ENCODE measurements around the gene ZPR1. TPM values are rescaled to one million over a fixed set of nuclear protein-coding genes. Genes with fewer than 3 reads are reported as not detected.

ZPR1 gene
- total RNA-seq, 2 donors from 2014 or later = 31.1 to 40.7 TPM

DNA sequence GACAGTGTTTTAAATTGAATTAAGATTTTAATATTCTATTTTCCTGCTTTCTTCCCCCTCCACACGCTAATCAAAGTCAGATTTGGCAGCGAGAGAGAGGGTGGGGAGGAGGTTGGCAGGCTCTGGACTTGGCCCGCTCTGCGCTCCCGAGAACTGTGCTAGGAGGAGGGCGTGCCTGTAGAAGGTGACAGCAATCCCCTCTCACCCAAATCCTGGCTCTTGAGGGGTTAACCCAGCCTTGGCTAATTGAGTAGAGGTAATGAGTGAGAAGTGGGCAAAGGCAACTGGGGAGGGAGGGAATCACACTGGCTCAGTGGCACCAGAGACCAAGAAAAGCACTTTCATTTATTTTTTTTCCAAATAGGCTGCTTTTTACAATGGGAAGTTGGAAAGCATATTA is 57.2 kb downstream of the ZPR1 start:
- intact Hi-C loops (cut with DNase I) = no loop called here
- TF ChIP-seq, protein P1, sequence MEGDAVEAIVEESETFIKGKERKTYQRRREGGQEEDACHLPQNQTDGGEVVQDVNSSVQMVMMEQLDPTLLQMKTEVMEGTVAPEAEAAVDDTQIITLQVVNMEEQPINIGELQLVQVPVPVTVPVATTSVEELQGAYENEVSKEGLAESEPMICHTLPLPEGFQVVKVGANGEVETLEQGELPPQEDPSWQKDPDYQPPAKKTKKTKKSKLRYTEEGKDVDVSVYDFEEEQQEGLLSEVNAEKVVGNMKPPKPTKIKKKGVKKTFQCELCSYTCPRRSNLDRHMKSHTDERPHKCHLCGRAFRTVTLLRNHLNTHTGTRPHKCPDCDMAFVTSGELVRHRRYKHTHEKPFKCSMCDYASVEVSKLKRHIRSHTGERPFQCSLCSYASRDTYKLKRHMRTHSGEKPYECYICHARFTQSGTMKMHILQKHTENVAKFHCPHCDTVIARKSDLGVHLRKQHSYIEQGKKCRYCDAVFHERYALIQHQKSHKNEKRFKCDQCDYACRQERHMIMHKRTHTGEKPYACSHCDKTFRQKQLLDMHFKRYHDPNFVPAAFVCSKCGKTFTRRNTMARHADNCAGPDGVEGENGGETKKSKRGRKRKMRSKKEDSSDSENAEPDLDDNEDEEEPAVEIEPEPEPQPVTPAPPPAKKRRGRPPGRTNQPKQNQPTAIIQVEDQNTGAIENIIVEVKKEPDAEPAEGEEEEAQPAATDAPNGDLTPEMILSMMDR (IDR thresholded peaks at IDR 0.05) = no peak
- Histone ChIP-seq H3K36me3 (no peaks in the 10 kb centered on the region), H3K9ac (ENCODE audit: low read depth in 2 of 2, low read length in 2 of 2) (no peak overlapping the region), H3K4me3 (no peak overlapping the region), H3K4me1 (no peaks in the 10 kb centered on the region), H3K27me3 (no peaks in the 10 kb centered on the region), H3K9me3 (no peaks in the 10 kb centered on the region), H3K27ac (no peak overlapping the region)
- no peak for DNase-seq

DNA sequence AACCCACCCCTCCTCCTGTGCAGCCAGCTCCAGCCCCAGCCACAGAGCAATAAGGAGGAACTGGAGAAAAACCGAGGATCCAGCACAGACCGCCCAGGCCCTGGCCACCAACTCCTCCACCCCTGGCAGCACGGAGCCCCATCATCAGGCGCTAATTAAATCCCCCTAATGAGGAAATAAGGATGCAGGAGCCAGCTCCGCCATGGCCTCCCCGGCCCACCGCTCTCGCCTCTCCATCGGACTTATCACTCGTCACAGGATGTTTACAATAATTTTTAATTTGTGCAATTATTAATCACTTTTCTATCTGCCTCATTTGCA is 57.6 kb downstream of the ZPR1 start:
- Histone ChIP-seq H3K27ac (no peak overlapping the region), H3K9me3 (no peaks in the 10 kb centered on the region), H3K36me3 (no peaks in the 10 kb centered on the region), H3K4me1 (no peaks in the 10 kb centered on the region), H3K9ac (ENCODE audit: low read depth in 2 of 2, low read length in 2 of 2) (no peak overlapping the region), H3K4me3 (no peak overlapping the region), H3K27me3 (no peaks in the 10 kb centered on the region)
- intact Hi-C loops (cut with DNase I) = no loop called here
- TF ChIP-seq, protein P1 (IDR thresholded peaks at IDR 0.05) = no peak
- DNase-seq = no peak

DNA sequence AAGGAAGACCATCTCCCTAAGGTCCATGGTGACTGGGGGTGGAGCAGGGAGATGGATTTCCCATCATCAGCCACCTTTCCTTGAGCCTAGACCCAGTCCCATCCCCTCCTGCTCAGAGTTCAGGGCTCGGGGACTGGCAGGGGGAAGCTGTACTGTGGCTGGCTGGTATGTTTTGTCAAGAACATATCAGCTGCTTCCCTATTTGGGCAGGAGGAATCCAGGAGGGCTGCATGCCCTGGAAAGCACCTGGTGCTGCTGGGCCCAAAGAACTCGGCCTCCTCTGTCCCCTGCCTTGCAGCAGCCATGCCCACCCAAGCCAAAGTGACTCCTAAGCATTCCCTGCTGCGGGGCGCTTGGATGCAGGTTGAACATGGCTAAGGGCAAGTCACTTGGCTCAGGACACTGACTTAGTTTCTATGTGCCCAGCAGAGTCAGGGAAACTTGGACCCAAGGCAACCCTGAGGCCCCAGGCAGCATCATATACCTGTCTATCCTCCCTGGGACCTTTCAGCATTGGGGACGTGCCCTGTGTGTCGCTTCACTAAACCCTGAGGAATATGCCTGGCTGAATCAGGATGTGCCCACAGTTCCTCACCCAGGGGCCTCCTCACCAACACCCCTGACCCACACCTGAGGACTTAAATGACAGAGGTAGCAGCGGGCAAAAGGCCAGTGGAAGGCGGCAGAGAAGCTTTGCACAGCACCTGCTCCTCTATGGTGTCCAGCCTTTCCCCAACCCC is 58.2 kb downstream of the ZPR1 start:
- Histone ChIP-seq H3K36me3 (no peaks in the 10 kb centered on the region), H3K27ac (no peak overlapping the region), H3K27me3 (no peaks in the 10 kb centered on the region), H3K4me1 (no peaks in the 10 kb centered on the region), H3K9me3 (no peaks in the 10 kb centered on the region), H3K4me3 (no peak overlapping the region), H3K9ac (ENCODE audit: low read depth in 2 of 2, low read length in 2 of 2) (no peak overlapping the region)
- DNase-seq = no peak
- intact Hi-C loops (cut with DNase I) = no loop called here
- TF ChIP-seq, protein P1 (IDR thresholded peaks at IDR 0.05) = no peak

DNA sequence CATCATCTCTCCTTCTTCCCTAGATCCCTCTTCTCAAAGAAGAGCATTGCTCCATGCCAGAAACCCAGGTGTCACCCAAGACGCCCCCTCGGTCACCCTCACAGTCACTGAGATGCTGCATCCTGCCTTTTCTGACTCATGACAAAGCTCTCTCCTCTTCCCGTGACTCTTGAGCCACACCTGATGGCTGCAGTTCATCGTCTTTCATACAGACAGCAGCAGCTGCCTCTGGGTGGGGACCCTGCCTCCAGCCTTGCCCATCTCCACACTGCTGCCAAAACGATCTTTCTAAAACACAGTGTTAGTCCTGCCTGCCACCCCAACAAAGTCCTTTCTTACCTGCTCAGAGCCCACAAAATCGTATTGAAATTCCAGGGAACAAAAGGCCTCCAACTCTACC is 59.8 kb downstream of the ZPR1 start:
- TF ChIP-seq, protein P1 (IDR thresholded peaks at IDR 0.05) = no peak
- Histone ChIP-seq H3K4me1 (no peaks in the 10 kb centered on the region), H3K27me3 (no peaks in the 10 kb centered on the region), H3K27ac (no peak overlapping the region), H3K9me3 (no peaks in the 10 kb centered on the region), H3K36me3 (no peaks in the 10 kb centered on the region), H3K4me3 (no peak overlapping the region), H3K9ac (ENCODE audit: low read depth in 2 of 2, low read length in 2 of 2) (no peak overlapping the region)
- intact Hi-C loops (cut with DNase I) = no loop called here
- no peak for DNase-seq

DNA sequence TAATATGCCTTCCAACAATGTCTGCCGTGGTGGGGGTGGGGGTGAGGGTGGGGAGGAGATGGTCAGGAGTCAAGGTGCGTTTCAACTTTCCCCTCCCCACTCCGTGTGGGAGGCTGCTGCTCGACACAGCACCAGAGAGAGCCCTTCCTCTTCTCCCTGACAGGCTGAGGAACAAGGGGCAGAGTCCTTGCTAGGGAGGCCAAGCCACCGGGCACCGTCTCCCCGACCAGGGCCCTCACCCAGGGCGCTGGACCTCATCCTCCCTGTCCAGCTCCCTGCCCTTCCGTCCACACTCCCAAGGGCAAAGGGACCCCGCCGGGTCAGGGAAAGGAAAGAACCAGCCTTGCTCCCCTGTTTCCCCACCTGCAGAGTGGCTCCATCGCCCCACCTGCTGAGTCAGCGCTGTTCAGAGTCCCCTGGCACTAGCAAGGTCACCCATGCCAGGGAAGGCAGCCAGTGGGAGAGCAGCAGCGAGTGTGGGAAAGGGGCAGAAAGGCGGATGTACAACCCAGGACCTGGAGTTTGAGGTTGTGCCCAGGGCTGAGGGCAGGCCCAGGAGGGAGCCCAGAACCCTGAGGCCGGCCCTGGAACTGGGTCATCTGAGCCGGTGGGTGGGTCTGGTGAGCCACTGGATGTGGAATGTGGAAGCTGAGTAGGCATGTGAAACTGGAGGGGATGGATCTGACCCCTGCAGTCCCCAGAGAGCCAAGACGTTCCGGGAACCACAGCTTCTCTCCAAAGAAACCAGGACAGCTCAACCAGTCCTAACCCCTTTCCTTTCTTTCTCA is 62.2 kb downstream of the ZPR1 start:
- DNase-seq = no peak
- Histone ChIP-seq H3K9me3 (no peaks in the 10 kb centered on the region), H3K27ac (no peak overlapping the region), H3K27me3 (no peaks in the 10 kb centered on the region), H3K36me3 (no peaks in the 10 kb centered on the region), H3K4me3 (no peak overlapping the region), H3K4me1 (no peaks in the 10 kb centered on the region), H3K9ac (ENCODE audit: low read depth in 2 of 2, low read length in 2 of 2) (no peak overlapping the region)
- intact Hi-C loops (cut with DNase I) = no loop called here
- TF ChIP-seq, protein P1 (IDR thresholded peaks at IDR 0.05) = no peak

All from colonic mucosa (tissue), 4 donors.